Ascending aorta (tissue), 2 donors: ENCODE measurements around the gene TKT. TPM values are rescaled to one million over a fixed set of nuclear protein-coding genes. Genes with fewer than 3 reads are reported as not detected.

Experiments
- DNase-seq, 2 donors: peaks; one replicate each; pipeline ENCODE4 v3.0.0-alpha.2; 2019; ENCODE audit warnings: low spot score in 2 of 2
- H3K27ac ChIP-seq, 2 donors: fragments of 200-600 bp; sonication (generic); one replicate each; pipeline ENCODE4 v1.5.1; 2016 to 2017; ENCODE audit warnings: mild to moderate bottlenecking in 1 of 2
- H3K27me3 ChIP-seq: fragments of 200-600 bp; sonication (generic); one replicate; pipeline ENCODE4 v1.5.1; 2017
- H3K36me3 ChIP-seq, 2 donors: fragments of 200-600 bp; sonication (generic); one replicate each; pipeline ENCODE4 v1.5.1; 2016
- H3K4me1 ChIP-seq, 2 donors: fragments of 200-600 bp; sonication (generic); one replicate each; pipeline ENCODE4 v1.5.1; 2016 to 2017; ENCODE audit warnings: mild to moderate bottlenecking in 1 of 2
- H3K4me3 ChIP-seq, 2 donors: fragments of 200-600 bp; sonication (generic); one replicate each; pipeline ENCODE4 v1.5.1; 2016 to 2017; ENCODE audit warnings: mild to moderate bottlenecking in 1 of 2
- H3K9me3 ChIP-seq, 2 donors: fragments of 200-600 bp; sonication (generic); one replicate each; pipeline ENCODE4 v1.5.1; 2016
- CTCF ChIP-seq, 3 experiments: fragments of 200-600 bp in 2 of 3; fragments of 450-650 bp in 1 of 3; sonication (generic) in 2 of 3; IDR thresholded peaks; one replicate each; pipeline ENCODE4 v1.5.1; 2016 to 2019; ENCODE audit warnings: antibody characterized with exemption in 3 of 3, mild to moderate bottlenecking in 1 of 3, moderate library complexity in 1 of 3
- intact Hi-C: fragments of 100-400 bp; cut with DNase I; formaldehyde crosslinking; loops from one replicate; pipeline ENCODE4 v1.15.1; 2023
- total RNA-seq: library from RNA; depleted of rRNA; stranded (reverse); fragments of >200 nt; gene quantifications from one replicate; pipeline ENCODE4 v1.1.0, GENCODE V29; 2016

TKT gene
- total RNA-seq, 1 donor from 2014 or later, result 219 TPM

GRCh38 chr3:53189276-53189675 is 66.5 kb downstream of the TKT start:
- no peak overlapping the region for H3K27ac ChIP-seq
- no peak for DNase-seq
- peaks cover 56 to 73% of the 10 kb centered on the region in 2 donors for H3K36me3 ChIP-seq
- no peaks in the 10 kb centered on the region for H3K27me3 ChIP-seq
- H3K9me3 ChIP-seq, result no peaks in the 10 kb centered on the region
- peaks cover 3 to 17% of the 10 kb centered on the region in 2 donors for H3K4me1 ChIP-seq
- H3K4me3 ChIP-seq, result no peak overlapping the region
- intact Hi-C loops, result no loop called here
- no peak for TF ChIP-seq CTCF (IDR thresholded peaks at IDR 0.05)

- no peaks in the 10 kb centered on the region for H3K9me3 ChIP-seq
- H3K27me3 ChIP-seq, result no peaks in the 10 kb centered on the region
- no peak overlapping the region for H3K27ac ChIP-seq
- H3K36me3 ChIP-seq, result peaks cover 59 to 78% of the 10 kb centered on the region in 2 donors
- H3K4me1 ChIP-seq, result peaks cover 0 to 11% of the 10 kb centered on the region in 2 donors
- TF ChIP-seq CTCF (IDR thresholded peaks at IDR 0.05), result no peak
- no peak overlapping the region for H3K4me3 ChIP-seq
- intact Hi-C loops, result no loop called here
- no peak for DNase-seq
These were observed 67.1 kb downstream of the TKT start for GRCh38 chr3:53188720-53189119.

GRCh38 chr3:53188136-53188685 is 67.6 kb downstream of the TKT start:
- intact Hi-C loops, result no loop called here
- Histone ChIP-seq H3K4me1 (peaks cover 0 to 6% of the 10 kb centered on the region in 2 donors), H3K9me3 (no peaks in the 10 kb centered on the region), H3K36me3 (peaks cover 64 to 83% of the 10 kb centered on the region in 2 donors), H3K4me3 (no peak overlapping the region), H3K27ac (no peak overlapping the region), H3K27me3 (no peaks in the 10 kb centered on the region)
- TF ChIP-seq CTCF (IDR thresholded peaks at IDR 0.05), result no peak
- DNase-seq, result no peak

GRCh38 chr3:53187430-53187829 is 68.4 kb downstream of the TKT start:
- Histone ChIP-seq H3K4me3 (no peak overlapping the region), H3K27ac (no peak overlapping the region), H3K4me1 (no peaks in the 10 kb centered on the region), H3K27me3 (no peaks in the 10 kb centered on the region), H3K36me3 (peaks cover 72 to 91% of the 10 kb centered on the region in 2 donors), H3K9me3 (no peaks in the 10 kb centered on the region)
- TF ChIP-seq CTCF (IDR thresholded peaks at IDR 0.05), result no peak
- DNase-seq, result no peak
- intact Hi-C loops, result no loop called here

- no peaks in the 10 kb centered on the region for H3K4me1 ChIP-seq
- H3K9me3 ChIP-seq, result no peaks in the 10 kb centered on the region
- DNase-seq, result no peak
- no peak for TF ChIP-seq CTCF (IDR thresholded peaks at IDR 0.05)
- H3K27ac ChIP-seq, result no peak overlapping the region
- intact Hi-C loops, result no loop called here
- peaks cover 74 to 92% of the 10 kb centered on the region in 2 donors for H3K36me3 ChIP-seq
- no peak overlapping the region for H3K4me3 ChIP-seq
- no peaks in the 10 kb centered on the region for H3K27me3 ChIP-seq
These were observed 69.1 kb downstream of the TKT start for GRCh38 chr3:53186726-53187125.
